ENCODE measurements around the gene BZW2. TPM values are rescaled to one million over a fixed set of nuclear protein-coding genes. Genes with fewer than 3 reads are reported as not detected.

Gene BZW2
- total RNA-seq, 4 donors from 2014 or later = 50.2 to 69.3 (median 52.3) TPM

DNA sequence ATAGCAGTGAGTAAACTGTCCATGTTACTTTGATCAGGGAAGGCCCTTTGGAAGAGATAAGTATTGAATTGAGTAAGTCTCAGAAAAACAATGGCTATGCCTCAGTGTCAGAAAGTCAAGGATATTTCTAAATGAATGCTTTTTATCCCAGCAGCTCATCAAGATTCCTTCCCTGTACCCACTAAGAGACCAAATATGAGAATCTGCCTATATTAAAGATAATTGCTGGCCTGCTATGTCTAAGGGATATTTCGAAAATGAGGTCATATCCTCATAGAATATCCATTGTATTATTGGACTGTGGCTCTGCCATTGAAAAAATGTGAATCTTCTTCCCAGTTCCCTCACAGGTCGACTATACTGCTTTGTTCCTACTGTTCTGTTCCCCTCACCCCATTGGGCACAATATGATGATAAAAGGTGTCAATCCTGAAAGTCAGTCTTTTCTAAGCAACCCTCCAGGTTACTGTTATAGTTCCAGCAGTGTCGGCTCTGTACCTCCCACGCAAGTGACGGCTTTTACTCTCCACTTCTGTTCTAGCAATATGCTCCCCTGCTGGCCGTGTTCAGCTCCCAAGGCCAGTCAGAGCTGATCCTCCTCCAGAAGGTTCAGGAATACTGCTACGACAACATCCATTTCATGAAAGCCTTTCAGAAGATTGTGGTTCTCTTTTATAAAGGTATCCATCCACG is 51.7 kb downstream of the BZW2 start:
- Histone ChIP-seq H3K27ac (no peak overlapping the region), H3K4me3 (no peak overlapping the region), H3K4me1 (peaks cover 0 to 11% (median 0%) of the 10 kb centered on the region in 4 donors), H3K9me3 (no peaks in the 10 kb centered on the region), H3K36me3 (peaks cover 0 to 72% (median 0%) of the 10 kb centered on the region in 3 donors), H3K27me3 (no peaks in the 10 kb centered on the region)
- TF ChIP-seq, protein P1, sequence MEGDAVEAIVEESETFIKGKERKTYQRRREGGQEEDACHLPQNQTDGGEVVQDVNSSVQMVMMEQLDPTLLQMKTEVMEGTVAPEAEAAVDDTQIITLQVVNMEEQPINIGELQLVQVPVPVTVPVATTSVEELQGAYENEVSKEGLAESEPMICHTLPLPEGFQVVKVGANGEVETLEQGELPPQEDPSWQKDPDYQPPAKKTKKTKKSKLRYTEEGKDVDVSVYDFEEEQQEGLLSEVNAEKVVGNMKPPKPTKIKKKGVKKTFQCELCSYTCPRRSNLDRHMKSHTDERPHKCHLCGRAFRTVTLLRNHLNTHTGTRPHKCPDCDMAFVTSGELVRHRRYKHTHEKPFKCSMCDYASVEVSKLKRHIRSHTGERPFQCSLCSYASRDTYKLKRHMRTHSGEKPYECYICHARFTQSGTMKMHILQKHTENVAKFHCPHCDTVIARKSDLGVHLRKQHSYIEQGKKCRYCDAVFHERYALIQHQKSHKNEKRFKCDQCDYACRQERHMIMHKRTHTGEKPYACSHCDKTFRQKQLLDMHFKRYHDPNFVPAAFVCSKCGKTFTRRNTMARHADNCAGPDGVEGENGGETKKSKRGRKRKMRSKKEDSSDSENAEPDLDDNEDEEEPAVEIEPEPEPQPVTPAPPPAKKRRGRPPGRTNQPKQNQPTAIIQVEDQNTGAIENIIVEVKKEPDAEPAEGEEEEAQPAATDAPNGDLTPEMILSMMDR (IDR thresholded peaks at IDR 0.05) = no peak
- TF ChIP-seq POLR2A (IDR thresholded peaks at IDR 0.05) (no peak), EP300 (IDR thresholded peaks at IDR 0.05) (no peak)
- DNase-seq (ENCODE audit: low spot score in 2 of 2) = no peak
- 71 to 78% methylated on average over 8 of the region's 8 CpGs for WGBS, 2 donors

DNA sequence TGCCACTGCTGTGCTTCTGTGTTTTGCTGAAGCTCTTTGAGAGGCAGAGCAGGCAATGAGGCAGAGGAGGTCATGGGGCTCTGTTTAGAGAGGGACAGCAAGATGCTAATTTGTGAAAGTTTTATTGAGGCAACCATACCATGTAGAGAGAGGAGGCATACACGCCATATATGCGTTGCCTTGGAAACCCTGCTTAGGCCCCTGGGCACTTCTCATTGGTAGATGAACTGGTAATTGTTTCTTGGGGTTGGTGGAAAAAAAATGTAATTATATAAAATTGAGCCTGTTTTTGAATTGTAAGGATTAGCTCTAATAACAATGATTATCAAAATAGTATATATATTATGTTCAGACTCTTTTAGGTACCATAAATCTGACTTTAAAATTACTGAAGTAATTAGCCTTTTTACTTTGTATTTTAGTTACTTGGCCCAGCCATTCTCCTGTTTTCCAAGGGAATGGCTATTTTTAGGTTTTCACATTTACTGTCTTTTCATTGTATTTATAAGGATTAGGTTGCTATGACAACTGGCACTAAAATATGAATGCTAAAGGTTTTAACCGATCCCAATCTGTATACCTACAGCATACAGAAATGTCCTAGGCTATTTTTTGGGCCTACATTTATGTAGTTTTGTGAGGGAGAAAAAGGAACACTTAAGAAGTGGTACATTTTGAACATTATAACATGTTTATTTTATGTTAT is 52.4 kb downstream of the BZW2 start:
- Histone ChIP-seq H3K36me3 (peaks cover 0 to 66% (median 0%) of the 10 kb centered on the region in 3 donors), H3K27me3 (no peaks in the 10 kb centered on the region), H3K9me3 (no peaks in the 10 kb centered on the region), H3K4me1 (peaks cover 0 to 11% (median 0%) of the 10 kb centered on the region in 4 donors), H3K27ac (no peak overlapping the region), H3K4me3 (no peak overlapping the region)
- WGBS, 2 donors = 70 to 75% methylated on average over 3 of the region's 3 CpGs
- TF ChIP-seq POLR2A (IDR thresholded peaks at IDR 0.05) (no peak), EP300 (IDR thresholded peaks at IDR 0.05) (no peak)
- TF ChIP-seq, protein P1 (IDR thresholded peaks at IDR 0.05) = no peak
- DNase-seq (ENCODE audit: low spot score in 2 of 2) = no peak

DNA sequence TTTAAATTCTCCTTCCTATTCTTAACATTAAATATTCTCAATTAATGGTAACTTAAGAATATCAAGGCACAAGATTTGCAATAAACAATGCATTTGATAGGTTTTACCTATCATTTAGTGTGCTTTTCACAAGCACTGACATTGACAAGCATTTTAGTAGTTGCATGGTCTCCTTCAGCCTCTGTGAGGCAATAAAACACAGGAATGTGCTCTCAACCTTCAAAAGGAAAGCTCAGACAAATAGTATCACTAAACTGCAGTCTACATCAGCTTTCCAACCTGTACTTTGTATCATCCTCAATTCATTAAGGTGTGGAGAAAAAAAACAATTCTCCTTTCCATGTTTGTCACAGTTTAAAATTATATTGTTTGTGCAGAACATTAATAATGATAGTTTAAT is 56.5 kb downstream of the BZW2 start:
- Histone ChIP-seq H3K9me3 (no peaks in the 10 kb centered on the region), H3K4me1 (peaks cover 0 to 11% (median 0%) of the 10 kb centered on the region in 4 donors), H3K27me3 (no peaks in the 10 kb centered on the region), H3K4me3 (no peak overlapping the region), H3K36me3 (peaks cover 0 to 65% (median 5%) of the 10 kb centered on the region in 3 donors), H3K27ac (no peak overlapping the region)
- TF ChIP-seq, protein P1 (IDR thresholded peaks at IDR 0.05) = no peak
- TF ChIP-seq POLR2A (IDR thresholded peaks at IDR 0.05) (no peak), EP300 (IDR thresholded peaks at IDR 0.05) (no peak)
- DNase-seq (ENCODE audit: low spot score in 2 of 2) = no peak

DNA sequence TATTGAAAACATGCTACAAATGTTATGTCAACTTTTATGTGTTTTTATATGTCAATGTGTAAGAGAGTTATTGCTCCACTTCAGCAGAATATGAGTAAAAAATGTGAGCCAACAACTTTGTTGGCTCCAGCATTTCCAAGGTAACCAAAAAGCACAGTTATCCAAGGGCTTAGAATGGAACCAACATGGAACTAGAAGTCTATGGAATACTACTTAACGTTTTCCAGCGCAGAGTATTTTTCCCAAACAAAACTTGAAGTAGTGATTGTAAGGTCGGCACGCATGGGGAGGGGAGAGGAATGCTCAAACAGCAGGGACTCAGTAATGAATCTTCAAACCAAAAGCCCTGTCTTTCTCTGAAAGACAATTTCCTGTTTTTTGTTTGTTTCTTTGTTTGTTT is 62.5 kb downstream of the BZW2 start:
- no peak for DNase-seq (ENCODE audit: low spot score in 2 of 2)
- Histone ChIP-seq H3K36me3 (peaks cover 0 to 41% (median 5%) of the 10 kb centered on the region in 3 donors), H3K4me1 (no peaks in the 10 kb centered on the region), H3K27me3 (no peaks in the 10 kb centered on the region), H3K4me3 (no peak overlapping the region), H3K9me3 (no peaks in the 10 kb centered on the region), H3K27ac (no peak overlapping the region)
- TF ChIP-seq POLR2A (IDR thresholded peaks at IDR 0.05) (no peak), EP300 (IDR thresholded peaks at IDR 0.05) (no peak)
- TF ChIP-seq, protein P1 (IDR thresholded peaks at IDR 0.05) = no peak
- WGBS, 2 donors = 83 to 85% methylated on average over 4 of the region's 4 CpGs

DNA sequence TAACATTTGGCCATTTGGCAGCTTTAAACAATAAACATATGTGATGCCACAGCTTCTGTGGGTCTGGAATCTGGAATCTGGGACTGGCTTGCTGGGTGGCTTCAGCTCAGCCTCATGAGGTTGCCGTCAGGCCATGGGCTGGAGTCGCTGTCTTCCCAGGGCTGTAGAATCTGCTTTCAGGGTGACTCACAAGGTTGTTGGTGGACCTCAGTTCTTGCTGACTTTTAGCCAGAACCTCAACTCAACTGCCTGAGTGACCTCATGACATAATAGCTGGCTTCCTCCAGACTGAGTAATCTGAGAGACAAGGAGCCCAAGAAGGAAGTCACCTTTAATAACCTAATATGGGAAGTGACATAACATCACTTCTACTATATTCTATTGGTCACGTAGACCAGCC is 63.0 kb downstream of the BZW2 start:
- H3K27ac ChIP-seq = no peak overlapping the region
- no peak for DNase-seq (ENCODE audit: low spot score in 2 of 2)
- TF ChIP-seq POLR2A (IDR thresholded peaks at IDR 0.05) = no peak

More for the DNA sequence above, 63.0 kb downstream of the BZW2 start:
- Histone ChIP-seq H3K4me1 (no peaks in the 10 kb centered on the region), H3K9me3 (no peaks in the 10 kb centered on the region), H3K4me3 (no peak overlapping the region), H3K27me3 (no peaks in the 10 kb centered on the region), H3K36me3 (peaks cover 0 to 41% (median 5%) of the 10 kb centered on the region in 3 donors)
- 83 to 85% methylated on average over 3 of the region's 3 CpGs for WGBS, 2 donors

Data from tibial nerve (tissue), 4 donors.